HFFc6 (cell line): Measurements from ENCODE around the gene SKIC2. TPM values are rescaled to one million over a fixed set of nuclear protein-coding genes. Genes with fewer than 3 reads are reported as not detected.

Experiments
- DNase-seq: peaks from one replicate; pipeline ENCODE4 v3.0.0-alpha.2; 2018
- H3K27ac Mint-ChIP-seq: 2 replicates; pipeline ENCODE4 v1.8.0; 2020; ENCODE audit warnings: mild to moderate bottlenecking, mixed read lengths
- H3K27me3 Mint-ChIP-seq: 2 replicates; pipeline ENCODE4 v1.8.0; 2021; ENCODE audit warnings: mild to moderate bottlenecking, moderate library complexity, mixed read lengths; ENCODE audit not compliant: insufficient read depth
- H3K36me3 Mint-ChIP-seq: 2 replicates; pipeline ENCODE4 v1.8.0; 2021; ENCODE audit warnings: low read depth, mixed read lengths
- H3K4me1 Mint-ChIP-seq: 2 replicates; pipeline ENCODE4 v1.8.0; 2020; ENCODE audit warnings: low read depth, mixed read lengths
- H3K4me3 Mint-ChIP-seq: 2 replicates; pipeline ENCODE4 v1.8.0; 2020; ENCODE audit warnings: mild to moderate bottlenecking, moderate library complexity, mixed read lengths
- H3K9me3 Mint-ChIP-seq: 2 replicates; pipeline ENCODE4 v1.8.0; 2020; ENCODE audit warnings: mild to moderate bottlenecking, mixed read lengths
- CTCF ChIP-seq: fragments of 200-600 bp; sonication (generic); IDR thresholded peaks from 2 replicates; pipeline ENCODE4 v1.5.0; 2021; ENCODE audit warnings: antibody characterized with exemption, mild to moderate bottlenecking
- total RNA-seq, 6 experiments: library from RNA; stranded (reverse); fragmentation: NEBNext Ultra II Directional; extraction: Animal tissue kit (Norgen Biotek cat#: 25700); gene quantifications; 2 replicates in 1 of 6; 3 replicates in 5 of 6; pipeline ENCODE4 v1.2.3, GENCODE V29; 2021

SKIC2 gene
- total RNA-seq, 6 experiments from 2014 or later: 74.0 to 83.3 (median 77.8) TPM

GRCh38 chr6:31949926-31950548, 8.9 kb upstream of the SKIC2 start:
- H3K27me3 Mint-ChIP-seq: peaks cover 8% of the 10 kb centered on the region
- H3K27ac Mint-ChIP-seq: no peak overlapping the region
- peaks cover 33% of the 10 kb centered on the region for H3K4me1 Mint-ChIP-seq

GRCh38 chr6:31952140-31952805, 6.7 kb upstream of the SKIC2 start:
- no peak overlapping the region for H3K4me3 Mint-ChIP-seq
- peaks cover 8% of the 10 kb centered on the region for H3K27me3 Mint-ChIP-seq
- peak; percentile 92 for TF ChIP-seq CTCF
- peaks cover 21% of the 10 kb centered on the region; the same call in 1 of the 2 replicates for H3K36me3 Mint-ChIP-seq
- H3K4me1 Mint-ChIP-seq: peaks cover 21% of the 10 kb centered on the region
- H3K27ac Mint-ChIP-seq: peak overlapping the region; percentile 8
- H3K9me3 Mint-ChIP-seq: no peaks in the 10 kb centered on the region
- DNase-seq: peak; percentile 53

More at GRCh38 chr6:31949926-31950548, 8.9 kb upstream of the SKIC2 start:
- no peak for TF ChIP-seq CTCF
- H3K9me3 Mint-ChIP-seq: no peaks in the 10 kb centered on the region
- no peak for DNase-seq
- no peak overlapping the region for H3K4me3 Mint-ChIP-seq
- H3K36me3 Mint-ChIP-seq: peaks cover 20% of the 10 kb centered on the region; the same call in 1 of the 2 replicates

- DNase-seq: no peak
- Mint-ChIP-seq H3K9me3 (no peaks in the 10 kb centered on the region), H3K36me3 (peaks cover 21% of the 10 kb centered on the region; the same call in 1 of the 2 replicates), H3K4me3 (no peak overlapping the region), H3K27ac (peak overlapping the region; percentile 8), H3K27me3 (peaks cover 5% of the 10 kb centered on the region), H3K4me1 (peaks cover 27% of the 10 kb centered on the region)
- no peak for TF ChIP-seq CTCF
Observed at GRCh38 chr6:31952890-31953289, 6.1 kb upstream of the SKIC2 start.

- DNase-seq: no peak
Observed at GRCh38 chr6:31954511-31954910, 4.5 kb upstream of the SKIC2 start.

GRCh38 chr6:31956796-31957195, 2.2 kb upstream of the SKIC2 start:
- H3K27me3 Mint-ChIP-seq: peaks cover 5% of the 10 kb centered on the region
- H3K27ac Mint-ChIP-seq: no peak overlapping the region
- no peak for DNase-seq
- H3K4me3 Mint-ChIP-seq: peak overlapping the region; percentile 100
- H3K9me3 Mint-ChIP-seq: no peaks in the 10 kb centered on the region
- peaks cover 26% of the 10 kb centered on the region; the same call in 1 of the 2 replicates for H3K36me3 Mint-ChIP-seq
- no peak for TF ChIP-seq CTCF
- H3K4me1 Mint-ChIP-seq: peaks cover 32% of the 10 kb centered on the region

More at GRCh38 chr6:31954511-31954910, 4.5 kb upstream of the SKIC2 start:
- Mint-ChIP-seq H3K4me3 (no peak overlapping the region), H3K4me1 (peaks cover 25% of the 10 kb centered on the region), H3K9me3 (no peaks in the 10 kb centered on the region), H3K27me3 (peaks cover 3% of the 10 kb centered on the region), H3K36me3 (peaks cover 21% of the 10 kb centered on the region; the same call in 1 of the 2 replicates), H3K27ac (no peak overlapping the region)
- TF ChIP-seq CTCF: no peak
